ENCODE data around the gene NACC1. TPM values are rescaled to one million over a fixed set of nuclear protein-coding genes. Genes with fewer than 3 reads are reported as not detected.

The NACC1 gene
- total and polyA plus RNA-seq, 4 donors, result 0.86 to 24.7 (median 17.7) TPM

- Histone ChIP-seq H3K9ac (ENCODE audit: low read depth in 1 of 2, low read length in 2 of 2) (no peak overlapping the region), H3K4me1 (ENCODE audit: control insufficient read depth in 4 of 4, insufficient read depth in 4 of 4, low read length in 3 of 4) (peaks cover 14 to 50% (median 22%) of the 10 kb centered on the region in 4 donors), H3K27me3 (ENCODE audit: control insufficient read depth in 4 of 4, insufficient read depth in 4 of 4, low read length in 3 of 4) (no peaks in the 10 kb centered on the region), H3K27ac (ENCODE audit: low read depth in 1 of 2, low read length in 2 of 2) (no peak overlapping the region), H3K9me3 (ENCODE audit: control insufficient read depth in 4 of 4, low read length in 3 of 4) (no peaks in the 10 kb centered on the region), H3K36me3 (ENCODE audit: control insufficient read depth in 4 of 4, insufficient read depth in 3 of 4, low read depth in 1 of 4, low read length in 3 of 4) (no peaks in the 10 kb centered on the region), H3K4me3 (ENCODE audit: low read depth in 1 of 3, low read length in 3 of 3) (no peak overlapping the region)
- 96% methylated on average over 3 of the region's 3 CpGs for WGBS
- no peak for DNase-seq (ENCODE audit: low spot score)
- TF ChIP-seq EGR1 (IDR thresholded peaks at IDR 0.05; ENCODE audit: low read depth in 2 of 2) (no peak), SP1 (IDR thresholded peaks at IDR 0.05) (no peak), CTCF (IDR thresholded peaks at IDR 0.05; ENCODE audit: low read depth, low read length, missing input control) (no peak), ATF3 (IDR thresholded peaks at IDR 0.05) (no peak), GABPA (IDR thresholded peaks at IDR 0.05 in 1 of 2, conservative IDR thresholded peaks at IDR 0.05 in 1 of 2) (no peak), MAX (IDR thresholded peaks at IDR 0.05) (no peak), HNF4A (conservative IDR thresholded peaks at IDR 0.05) (no peak), FOXA1 (IDR thresholded peaks at IDR 0.05) (no peak), YY1 (IDR thresholded peaks at IDR 0.05) (no peak)
These were observed 41.6 kb downstream of the NACC1 start for GRCh38 chr19:13159713-13160112.

DNA sequence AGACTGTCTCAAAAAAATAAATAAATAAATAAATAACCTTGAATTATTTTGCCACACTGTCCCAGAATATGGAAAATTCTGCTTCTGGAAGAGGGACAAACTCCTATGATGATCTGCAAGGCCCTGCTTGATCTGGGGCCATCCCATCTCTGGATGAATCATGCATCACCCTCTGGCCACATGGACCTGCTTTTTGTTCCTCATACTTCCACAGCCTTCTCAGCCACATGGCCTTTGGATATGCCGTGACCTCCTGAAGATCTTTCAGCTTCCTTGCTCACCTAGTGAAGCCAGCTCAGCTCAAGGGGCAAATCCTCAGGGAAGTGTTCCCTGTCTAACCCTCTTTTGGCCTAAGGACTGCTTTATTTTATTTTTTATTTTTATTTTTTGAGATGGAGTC lies 42.5 kb downstream of the NACC1 start:
- no peaks in the 10 kb centered on the region for H3K36me3 ChIP-seq (ENCODE audit: control insufficient read depth in 4 of 4, insufficient read depth in 3 of 4, low read depth in 1 of 4, low read length in 3 of 4)
- no peak overlapping the region for H3K27ac ChIP-seq (ENCODE audit: low read depth in 1 of 2, low read length in 2 of 2)
- TF ChIP-seq NR2F2 (IDR thresholded peaks at IDR 0.05), result no peak
- TF ChIP-seq HNF4A (conservative IDR thresholded peaks at IDR 0.05), result no peak
- TF ChIP-seq TAF1 (conservative IDR thresholded peaks at IDR 0.05), result no peak
- no peak for TF ChIP-seq GABPA (IDR thresholded peaks at IDR 0.05 in 1 of 2, conservative IDR thresholded peaks at IDR 0.05 in 1 of 2)
- no peak for TF ChIP-seq MAX (IDR thresholded peaks at IDR 0.05)
- no peak for TF ChIP-seq CTCF (IDR thresholded peaks at IDR 0.05; ENCODE audit: low read depth, low read length, missing input control)
- no peak for TF ChIP-seq YY1 (IDR thresholded peaks at IDR 0.05)
- TF ChIP-seq ATF3 (IDR thresholded peaks at IDR 0.05), result no peak
- TF ChIP-seq EGR1 (IDR thresholded peaks at IDR 0.05; ENCODE audit: low read depth in 2 of 2), result no peak
- no peak for TF ChIP-seq RAD21 (IDR thresholded peaks at IDR 0.05)
- no peak for TF ChIP-seq SP1 (IDR thresholded peaks at IDR 0.05)
- no peak for TF ChIP-seq FOXA1 (IDR thresholded peaks at IDR 0.05)
- no peak for TF ChIP-seq HNF4G (IDR thresholded peaks at IDR 0.05)
- no peak for TF ChIP-seq FOXA2 (IDR thresholded peaks at IDR 0.05)
- no peak for TF ChIP-seq RXRA (IDR thresholded peaks at IDR 0.05)
- TF ChIP-seq, protein P1, sequence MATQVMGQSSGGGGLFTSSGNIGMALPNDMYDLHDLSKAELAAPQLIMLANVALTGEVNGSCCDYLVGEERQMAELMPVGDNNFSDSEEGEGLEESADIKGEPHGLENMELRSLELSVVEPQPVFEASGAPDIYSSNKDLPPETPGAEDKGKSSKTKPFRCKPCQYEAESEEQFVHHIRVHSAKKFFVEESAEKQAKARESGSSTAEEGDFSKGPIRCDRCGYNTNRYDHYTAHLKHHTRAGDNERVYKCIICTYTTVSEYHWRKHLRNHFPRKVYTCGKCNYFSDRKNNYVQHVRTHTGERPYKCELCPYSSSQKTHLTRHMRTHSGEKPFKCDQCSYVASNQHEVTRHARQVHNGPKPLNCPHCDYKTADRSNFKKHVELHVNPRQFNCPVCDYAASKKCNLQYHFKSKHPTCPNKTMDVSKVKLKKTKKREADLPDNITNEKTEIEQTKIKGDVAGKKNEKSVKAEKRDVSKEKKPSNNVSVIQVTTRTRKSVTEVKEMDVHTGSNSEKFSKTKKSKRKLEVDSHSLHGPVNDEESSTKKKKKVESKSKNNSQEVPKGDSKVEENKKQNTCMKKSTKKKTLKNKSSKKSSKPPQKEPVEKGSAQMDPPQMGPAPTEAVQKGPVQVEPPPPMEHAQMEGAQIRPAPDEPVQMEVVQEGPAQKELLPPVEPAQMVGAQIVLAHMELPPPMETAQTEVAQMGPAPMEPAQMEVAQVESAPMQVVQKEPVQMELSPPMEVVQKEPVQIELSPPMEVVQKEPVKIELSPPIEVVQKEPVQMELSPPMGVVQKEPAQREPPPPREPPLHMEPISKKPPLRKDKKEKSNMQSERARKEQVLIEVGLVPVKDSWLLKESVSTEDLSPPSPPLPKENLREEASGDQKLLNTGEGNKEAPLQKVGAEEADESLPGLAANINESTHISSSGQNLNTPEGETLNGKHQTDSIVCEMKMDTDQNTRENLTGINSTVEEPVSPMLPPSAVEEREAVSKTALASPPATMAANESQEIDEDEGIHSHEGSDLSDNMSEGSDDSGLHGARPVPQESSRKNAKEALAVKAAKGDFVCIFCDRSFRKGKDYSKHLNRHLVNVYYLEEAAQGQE (IDR thresholded peaks at IDR 0.05), result no peak
- no peak overlapping the region for H3K4me3 ChIP-seq (ENCODE audit: low read depth in 1 of 3, low read length in 3 of 3)
- no peak for DNase-seq (ENCODE audit: low spot score)
- H3K27me3 ChIP-seq (ENCODE audit: control insufficient read depth in 4 of 4, insufficient read depth in 4 of 4, low read length in 3 of 4), result no peaks in the 10 kb centered on the region
- H3K9ac ChIP-seq (ENCODE audit: low read depth in 1 of 2, low read length in 2 of 2), result no peak overlapping the region
- no peaks in the 10 kb centered on the region for H3K9me3 ChIP-seq (ENCODE audit: control insufficient read depth in 4 of 4, low read length in 3 of 4)
- WGBS, result 91% methylated on average over 1 of the region's 1 CpG
- peaks cover 14 to 51% (median 22%) of the 10 kb centered on the region in 4 donors for H3K4me1 ChIP-seq (ENCODE audit: control insufficient read depth in 4 of 4, insufficient read depth in 4 of 4, low read length in 3 of 4)
